Testis (tissue), 3 donors: ENCODE data around the gene CYTH4. TPM values are rescaled to one million over a fixed set of nuclear protein-coding genes. Genes with fewer than 3 reads are reported as not detected.
A peak's percentile ranks its signal among the peaks of the same experiment; 100 is the strongest.

ENCODE experiments used
- DNase-seq: peaks from one replicate; pipeline ENCODE4 v3.0.0-alpha.2; 2019
- H3K27ac ChIP-seq, 2 donors: fragments of 200-600 bp; sonication (generic); one replicate each; pipeline ENCODE4 v1.5.1; 2019
- H3K27me3 ChIP-seq: fragments of 200-600 bp; sonication (generic); one replicate; pipeline ENCODE4 v1.5.1; 2019
- H3K36me3 ChIP-seq: fragments of 200-600 bp; sonication (generic); one replicate; pipeline ENCODE4 v1.5.1; 2017; ENCODE audit warnings: low read depth; ENCODE audit errors: missing control alignments
- H3K4me1 ChIP-seq: fragments of 200-600 bp; sonication (generic); one replicate; pipeline ENCODE4 v1.5.1; 2019
- H3K4me3 ChIP-seq, 2 donors: fragments of 200-600 bp; sonication (generic); one replicate each; pipeline ENCODE4 v1.5.1; 2017 to 2019
- H3K9me3 ChIP-seq: fragments of 200-600 bp; sonication (generic); one replicate; pipeline ENCODE4 v1.5.1; 2017
- CTCF ChIP-seq, 3 experiments: fragments of 450-650 bp in 2 of 3; fragments of 200-600 bp in 1 of 3; sonication (generic) in 1 of 3; IDR thresholded peaks; one replicate each; pipeline ENCODE4 v1.5.1; 2016 to 2019; ENCODE audit warnings: antibody characterized with exemption in 3 of 3, mild to moderate bottlenecking in 2 of 3, moderate library complexity in 1 of 3
- POLR2A ChIP-seq: fragments of 450-650 bp; IDR thresholded peaks from one replicate; pipeline ENCODE4 v1.6.1; 2017; ENCODE audit warnings: antibody characterized with exemption, mild to moderate bottlenecking, moderate library complexity
- WGBS, 2 donors: methylation state at CpG; one replicate each; pipeline ENCODE4 v1.1.5; 2018; 5-methylcytosine and 5-hydroxymethylcytosine counted together
- intact Hi-C: fragments of 100-400 bp; cut with DNase I; formaldehyde crosslinking; loops from one replicate; pipeline ENCODE4 v1.15.1; 2023; ENCODE audit warnings: low total_unique reads
- polyA plus RNA-seq: library from polyadenylated mRNA; stranded (reverse); fragments of 350-450 nt; fragmentation: Illumina TruSeq; extraction: RNeasy Lipid Tissue Mini Kit (QIAGEN cat#74804); gene quantifications from one replicate; pipeline ENCODE4 v1.2.3, GENCODE V29; 2014; ENCODE audit warnings: low read depth, low replicate concordance; ENCODE audit not compliant: insufficient read depth
- total RNA-seq, 2 donors: library from RNA; depleted of rRNA; stranded (reverse); fragments of >200 nt; gene quantifications; one replicate each; pipeline ENCODE4 v1.2.3, GENCODE V29; 2016

CYTH4 gene
- total and polyA plus RNA-seq, 3 donors from 2014 or later = 2.7 to 7.2 (median 6.8) TPM

- Histone ChIP-seq H3K36me3 (no peaks in the 10 kb centered on the region), H3K9me3 (no peaks in the 10 kb centered on the region), H3K4me3 (no peak overlapping the region), H3K27me3 (no peaks in the 10 kb centered on the region), H3K27ac (no peak overlapping the region), H3K4me1 (peaks cover 7% of the 10 kb centered on the region)
- intact Hi-C loops = no loop called here
- DNase-seq = no peak
- TF ChIP-seq POLR2A = no peak
- TF ChIP-seq CTCF (IDR thresholded peaks at IDR 0.05) = no peak
- 75 to 82% methylated on average over 6 to 11 of the region's 11 CpGs for WGBS, 2 donors
Measured at GRCh38 chr22:37343348-37343747, 61.0 kb downstream of the CYTH4 start.

- no peak for DNase-seq
- TF ChIP-seq POLR2A (no peak), CTCF (IDR thresholded peaks at IDR 0.05) (no peak)
- no peaks in the 10 kb centered on the region for H3K27me3 ChIP-seq
Measured at GRCh38 chr22:37343863-37344734, 61.8 kb downstream of the CYTH4 start.

GRCh38 chr22:37344735-37345449, 62.6 kb downstream of the CYTH4 start:
- intact Hi-C loops = no loop called here
- Histone ChIP-seq H3K9me3 (no peaks in the 10 kb centered on the region), H3K27me3 (no peaks in the 10 kb centered on the region), H3K27ac (no peak overlapping the region), H3K36me3 (no peaks in the 10 kb centered on the region), H3K4me3 (no peak overlapping the region), H3K4me1 (peaks cover 7% of the 10 kb centered on the region)
- TF ChIP-seq POLR2A (no peak), CTCF (IDR thresholded peaks at IDR 0.05) (no peak)
- WGBS, 2 donors = 78 to 95% methylated on average over 13 of the region's 13 CpGs
- no peak for DNase-seq

More at GRCh38 chr22:37343863-37344734, 61.8 kb downstream of the CYTH4 start:
- peaks cover 7% of the 10 kb centered on the region for H3K4me1 ChIP-seq
- H3K36me3 ChIP-seq = no peaks in the 10 kb centered on the region
- H3K4me3 ChIP-seq = no peak overlapping the region
- intact Hi-C loops = no loop called here
- no peaks in the 10 kb centered on the region for H3K9me3 ChIP-seq
- no peak overlapping the region for H3K27ac ChIP-seq
- 77% methylated on average over 13 to 16 of the region's 17 CpGs for WGBS, 2 donors

GRCh38 chr22:37345863-37346504, 63.7 kb downstream of the CYTH4 start:
- TF ChIP-seq POLR2A (no peak), CTCF (IDR thresholded peaks at IDR 0.05) (no peak)
- Histone ChIP-seq H3K9me3 (no peaks in the 10 kb centered on the region), H3K4me1 (peaks cover 7% of the 10 kb centered on the region), H3K4me3 (no peak overlapping the region), H3K36me3 (no peaks in the 10 kb centered on the region), H3K27me3 (no peaks in the 10 kb centered on the region), H3K27ac (no peak overlapping the region)
- DNase-seq = peak; percentile 42
- intact Hi-C loops = no loop called here
- 27 to 29% methylated on average over 13 of the region's 13 CpGs for WGBS, 2 donors
